Stimulated activated CD4-positive, alpha-beta T cell treated with anti-CD3 and anti-CD28 coated beads, TNF-alpha, amount 100 ng/mL, for 4 hours (primary cell): ENCODE results near the gene GOLT1B.
A peak's percentile ranks its signal among the peaks of the same experiment; 100 is the strongest.
"Not testable (repeated sequence)": the region's sequence is repeated elsewhere in the genome, so short reads cannot be mapped to it uniquely, and the experiment has no call there.

ENCODE experiments used
- DNase-seq, 3 experiments: peaks; one replicate each; pipeline ENCODE4 v3.0.0-alpha.2; 2020; ENCODE audit warnings: low read depth in 3 of 3

The GOLT1B gene, protein sequence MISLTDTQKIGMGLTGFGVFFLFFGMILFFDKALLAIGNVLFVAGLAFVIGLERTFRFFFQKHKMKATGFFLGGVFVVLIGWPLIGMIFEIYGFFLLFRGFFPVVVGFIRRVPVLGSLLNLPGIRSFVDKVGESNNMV

DNA sequence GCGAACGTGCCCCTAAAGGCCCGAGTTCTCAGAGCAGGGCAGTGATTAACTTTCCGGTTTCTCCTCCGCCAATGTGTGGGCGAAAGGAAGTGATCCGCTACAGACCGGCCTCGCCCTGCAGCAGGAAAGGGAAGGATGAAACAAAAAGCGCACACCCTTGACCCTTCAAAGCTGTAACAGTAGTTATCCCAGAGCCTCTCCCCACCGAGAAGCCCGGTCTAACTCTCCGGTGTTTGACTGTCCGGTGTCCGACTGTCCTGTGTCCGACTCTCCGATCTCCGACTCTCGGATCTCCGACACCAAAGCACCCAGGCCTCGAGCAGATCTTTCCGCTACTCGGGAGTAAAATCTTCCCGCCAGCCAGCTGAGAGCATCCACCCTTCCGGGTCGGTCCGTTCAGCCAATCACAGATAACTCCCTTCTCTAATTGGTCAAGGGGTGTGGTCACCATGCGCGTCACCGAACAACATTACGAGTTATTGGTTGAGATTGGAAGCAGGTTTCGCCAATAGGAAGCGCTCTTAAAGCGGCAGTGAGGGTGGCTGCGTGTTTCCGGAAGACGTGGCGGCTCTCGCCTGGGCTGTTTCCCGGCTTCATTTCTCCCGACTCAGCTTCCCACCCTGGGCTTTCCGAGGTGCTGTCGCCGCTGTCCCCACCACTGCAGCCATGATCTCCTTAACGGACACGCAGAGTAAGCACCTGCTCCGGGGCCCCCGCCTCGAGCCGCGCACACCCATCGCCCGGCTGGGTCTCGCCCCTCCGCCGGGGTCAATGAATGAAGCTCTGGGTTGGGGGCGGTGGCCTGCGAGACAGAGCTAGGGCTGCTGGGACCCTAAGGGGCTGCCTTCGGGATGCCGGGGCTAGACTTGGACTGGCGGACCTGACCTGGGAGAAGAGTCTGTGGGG is at the start of gene GOLT1B, which contains the start of gene RECQL:
Gene GOLT1B (plus strand): TSS at position 532 of the 906 bp plus-strand sequence. CDS start 135 bp downstream, at position 667.
Gene RECQL (minus strand): TSS at position 378 of the 906 bp plus-strand sequence. CDS start 2,065 bp downstream, outside the sequence.
- peak; percentile 57 to 84 (median 79) for DNase-seq

DNA sequence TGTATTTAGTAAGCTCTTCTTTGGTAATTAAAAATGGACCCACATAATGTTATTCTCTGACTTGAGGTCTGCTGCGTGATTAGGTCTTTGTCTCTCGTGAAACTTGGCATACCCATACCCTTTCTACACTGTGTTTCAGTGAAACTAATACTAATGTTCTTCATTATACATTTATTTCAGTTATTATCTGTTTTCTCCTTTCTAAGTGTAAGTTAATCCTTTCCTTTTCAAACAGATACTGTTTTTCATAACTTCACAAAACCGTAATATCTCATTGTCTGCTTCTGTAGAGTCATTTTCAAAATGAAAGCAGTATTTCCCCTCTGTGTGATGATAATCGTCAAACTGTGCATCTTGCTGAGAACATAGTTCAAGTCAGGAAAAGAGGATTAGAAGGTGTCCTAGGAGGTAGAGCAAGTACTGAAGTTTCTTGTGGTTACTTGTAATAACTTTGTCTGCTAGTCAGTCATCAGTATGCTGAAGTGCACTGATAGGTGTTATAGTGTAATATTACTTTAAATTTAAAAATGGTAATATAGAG is 48.2 kb upstream of the GOLT1B start:
- DNase-seq: no peak

DNA sequence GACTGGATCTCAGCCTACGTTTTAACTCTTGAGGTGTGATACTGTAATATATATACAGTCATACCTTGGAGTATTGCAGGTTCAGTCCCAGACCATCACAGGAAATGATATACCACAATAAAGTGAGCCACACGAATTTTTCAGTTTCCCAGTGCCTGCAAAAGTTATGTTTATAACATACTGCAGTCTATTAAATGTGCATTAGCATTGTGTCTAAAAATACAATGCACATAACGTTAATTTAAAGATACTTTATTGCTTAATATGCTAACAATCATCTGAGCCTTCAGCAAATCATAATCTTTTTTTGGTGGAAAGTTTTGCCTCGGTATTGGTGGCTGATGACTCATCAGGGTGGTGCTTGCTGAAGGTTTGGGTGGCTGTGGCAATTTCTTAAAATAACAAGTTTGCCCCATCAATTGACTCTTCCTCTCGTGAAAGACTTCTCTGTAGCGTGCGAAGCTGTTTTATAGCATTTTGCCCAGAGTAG is 45.3 kb upstream of the GOLT1B start:
- DNase-seq: peak in 2 of 3 experiments; percentile 2 to 29

DNA sequence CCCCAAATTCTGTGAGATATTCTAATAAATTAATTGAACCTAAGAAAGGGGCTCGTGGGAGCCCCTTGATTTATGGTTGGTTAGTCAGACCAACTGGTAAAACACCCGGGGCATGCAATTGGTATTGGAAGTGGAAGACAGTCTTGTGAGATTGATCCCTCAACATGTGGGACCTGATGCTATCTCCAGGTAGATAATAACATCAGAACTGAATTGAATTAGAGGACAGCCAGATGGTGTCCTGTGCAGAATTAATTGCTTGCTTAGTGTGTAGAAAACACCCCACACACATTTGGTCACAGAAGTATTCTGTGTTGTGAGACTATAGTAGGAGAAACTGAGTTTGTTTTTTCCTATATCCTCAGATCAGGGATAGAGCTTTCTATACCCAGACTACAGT is 42.1 kb upstream of the GOLT1B start:
- DNase-seq: no peak

DNA sequence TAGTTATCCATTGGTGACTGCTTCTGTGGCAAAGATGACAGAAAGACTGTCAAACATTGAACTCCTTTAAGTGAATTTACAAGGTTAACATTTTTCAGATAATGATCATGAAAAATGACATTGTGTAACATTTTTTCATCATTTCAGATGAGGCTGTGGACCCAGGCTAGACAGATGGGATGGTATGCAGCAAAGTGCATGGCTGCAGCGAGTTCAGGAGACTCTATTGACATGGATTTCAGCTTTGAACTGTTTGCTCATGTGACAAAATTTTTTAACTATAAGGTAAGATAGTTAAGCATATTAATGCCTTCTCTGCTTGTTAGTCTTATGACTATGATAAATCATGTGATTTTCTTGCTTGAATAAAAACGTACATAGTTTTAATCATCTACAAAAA is 34.3 kb upstream of the GOLT1B start:
- not testable (repeated sequence) for DNase-seq

DNA sequence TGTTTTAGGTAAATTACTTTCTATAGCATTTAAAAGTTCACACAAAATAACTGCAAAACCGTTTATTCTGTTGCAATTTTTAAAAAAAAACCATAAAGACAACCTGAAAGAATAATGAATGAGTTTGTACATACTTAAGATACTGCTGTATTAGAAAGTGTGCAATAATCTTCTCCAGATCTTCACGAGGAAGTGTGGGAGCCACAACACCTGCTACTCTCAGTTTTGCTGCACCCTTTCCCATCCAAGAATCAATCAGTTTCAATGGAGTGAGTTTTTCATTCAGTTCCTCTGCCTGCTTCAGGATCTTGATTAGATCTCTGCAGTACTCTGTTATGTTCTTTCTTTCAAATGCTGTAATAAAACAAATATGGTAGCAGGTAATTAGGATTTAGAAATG is 30.3 kb upstream of the GOLT1B start:
- DNase-seq: no peak

DNA sequence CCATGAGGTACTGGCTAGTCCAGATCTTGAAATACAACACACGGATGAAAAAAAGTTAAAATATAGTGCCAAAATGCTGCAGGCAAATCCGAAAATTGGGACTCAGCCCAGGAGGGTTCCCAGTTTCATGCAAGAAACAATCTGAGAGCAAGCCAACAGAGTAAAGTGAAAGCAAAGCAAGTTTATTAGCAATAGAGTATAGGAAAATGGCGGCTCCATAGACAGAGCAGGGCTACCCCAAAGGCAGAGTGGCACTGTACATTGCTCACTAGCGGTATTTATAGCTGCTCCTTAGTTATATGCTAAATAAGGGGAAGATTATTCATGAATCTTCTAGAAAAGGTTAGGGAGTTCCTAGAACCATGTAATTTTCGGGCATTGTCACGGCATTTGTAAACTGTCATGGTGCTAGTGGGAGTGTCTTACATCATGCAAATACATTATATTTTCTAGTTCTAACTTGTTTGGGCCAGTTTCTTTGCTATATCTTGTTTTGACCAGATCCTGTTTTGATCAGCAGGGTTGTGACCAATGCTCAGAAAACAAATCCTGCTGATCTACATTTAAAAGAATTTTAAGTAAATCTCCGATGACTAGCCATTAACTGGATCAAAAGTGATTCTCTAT is 29.3 kb upstream of the GOLT1B start:
- no peak for DNase-seq

DNA sequence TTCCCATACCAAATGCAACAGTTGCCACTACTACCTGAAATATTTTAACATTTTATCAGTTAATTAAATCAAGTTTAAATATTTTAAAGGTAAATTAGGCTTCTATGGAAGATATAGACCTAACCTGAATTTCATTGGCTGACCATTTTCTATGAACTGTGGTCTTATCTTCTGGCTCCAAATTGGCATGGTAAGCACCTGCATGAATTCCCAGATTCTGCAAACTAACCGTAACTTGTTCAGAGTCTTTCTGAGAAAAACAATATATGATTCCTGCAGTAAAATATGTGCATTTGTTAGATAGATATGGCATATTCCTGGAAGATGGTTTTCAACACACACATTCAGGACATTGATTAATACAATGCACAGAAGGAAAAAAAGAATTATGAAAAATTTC is 26.0 kb upstream of the GOLT1B start:
- DNase-seq: no peak

DNA sequence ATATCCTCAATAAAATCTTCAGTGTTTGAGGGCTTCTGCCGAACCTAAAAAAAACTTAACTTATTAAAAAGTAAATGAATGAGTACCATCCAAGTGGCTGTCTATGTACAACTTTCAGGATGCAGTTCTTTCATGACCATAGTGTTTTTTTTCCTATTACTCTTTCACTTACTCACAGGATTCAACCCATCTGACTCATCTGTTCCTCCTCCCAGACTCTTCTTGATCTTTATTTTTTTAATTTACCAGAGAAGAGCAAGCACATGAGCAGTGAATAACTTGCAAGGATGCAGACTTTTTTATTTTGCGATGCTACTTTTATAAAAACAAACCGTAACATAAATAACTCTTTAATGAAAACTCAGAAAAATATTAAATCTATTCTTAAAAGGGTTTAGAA is 24.6 kb upstream of the GOLT1B start:
- no peak for DNase-seq

DNA sequence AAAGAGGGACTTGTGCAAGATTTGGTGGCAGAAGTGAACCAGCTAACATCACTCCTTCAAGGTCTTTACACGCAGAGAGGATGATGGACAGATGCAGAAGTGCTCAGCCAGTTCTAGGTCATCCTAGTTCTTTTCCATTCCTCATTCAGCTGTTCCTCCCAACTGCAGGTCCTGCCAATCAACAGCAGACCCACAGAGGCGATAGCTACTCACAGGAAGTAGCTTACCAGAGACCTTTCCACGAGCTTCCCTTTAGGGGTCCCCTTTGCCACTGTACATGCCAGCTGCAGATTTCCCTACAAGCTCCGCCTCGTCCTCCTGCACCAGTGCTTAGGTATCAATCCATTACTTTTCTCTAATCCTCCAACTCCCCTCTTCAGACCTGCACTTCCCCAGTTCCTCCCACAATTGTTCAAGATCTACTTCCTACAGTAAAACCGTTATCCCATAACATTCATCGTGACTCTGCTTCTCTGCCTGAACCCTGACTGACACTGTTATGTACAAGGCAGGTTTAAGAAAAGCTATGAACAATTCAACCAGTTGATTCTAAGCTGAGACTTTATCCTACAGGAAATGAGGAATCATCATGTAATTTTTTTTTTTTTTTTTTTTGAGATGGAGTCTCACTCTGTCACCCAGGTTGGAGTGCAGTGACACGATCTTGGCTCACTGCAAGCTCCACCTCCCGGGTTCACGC is 22.7 kb upstream of the GOLT1B start:
- DNase-seq: no peak

DNA sequence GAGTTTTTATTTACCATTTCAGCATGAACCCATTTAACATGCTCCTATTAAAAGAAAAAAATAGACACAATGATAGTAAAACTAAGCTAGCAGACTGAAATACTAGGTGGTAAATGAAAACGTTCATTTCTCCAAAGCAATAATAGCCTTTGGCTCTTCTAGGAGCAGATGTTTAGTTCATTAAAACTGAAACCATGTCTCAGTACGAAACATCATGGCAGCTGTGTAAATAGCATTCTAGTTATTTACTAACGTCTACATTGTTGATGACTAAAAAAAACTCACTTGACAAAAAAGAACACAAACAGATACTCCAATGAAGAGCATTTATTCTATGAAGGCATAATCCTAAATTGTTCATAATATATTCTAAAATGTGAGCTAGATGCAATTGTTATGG is 18.1 kb upstream of the GOLT1B start:
- DNase-seq: no peak

DNA sequence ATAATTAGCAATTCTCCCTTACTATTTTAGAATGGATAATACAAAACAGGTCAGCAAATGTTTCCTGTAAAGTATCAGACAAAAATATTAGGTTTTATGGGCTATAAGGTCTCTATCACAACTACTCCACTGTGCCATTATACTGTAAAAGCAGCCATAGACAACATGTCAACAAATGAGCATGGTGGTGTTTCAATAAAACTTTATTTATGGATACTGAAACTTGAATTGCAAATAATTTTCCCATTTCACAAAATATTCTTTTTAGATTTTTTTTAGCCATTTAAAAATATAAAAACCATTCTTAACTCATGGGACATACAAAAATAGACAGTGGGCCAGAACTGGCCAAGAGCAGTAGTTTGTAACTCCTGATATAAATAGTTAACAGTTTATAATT is 15.6 kb upstream of the GOLT1B start:
- no peak for DNase-seq

DNA sequence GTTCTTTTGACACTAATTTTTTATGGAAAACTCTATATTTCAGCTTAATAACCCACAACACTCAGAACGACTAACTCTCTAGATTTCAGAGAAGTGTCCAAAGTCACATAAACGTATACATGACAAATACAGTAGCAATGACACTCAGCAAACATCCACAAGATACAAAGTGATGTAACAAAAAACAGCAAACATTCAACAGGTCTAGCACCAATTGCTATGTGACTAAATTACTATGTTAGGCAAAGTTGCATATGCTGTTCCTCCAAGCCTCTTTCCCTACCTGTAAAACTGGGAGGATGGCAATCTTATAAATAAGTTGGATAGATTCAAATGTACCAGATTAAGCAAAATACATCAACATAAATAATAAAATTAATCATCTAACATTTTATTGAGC is 1.8 kb upstream of the GOLT1B start:
- DNase-seq: no peak

DNA sequence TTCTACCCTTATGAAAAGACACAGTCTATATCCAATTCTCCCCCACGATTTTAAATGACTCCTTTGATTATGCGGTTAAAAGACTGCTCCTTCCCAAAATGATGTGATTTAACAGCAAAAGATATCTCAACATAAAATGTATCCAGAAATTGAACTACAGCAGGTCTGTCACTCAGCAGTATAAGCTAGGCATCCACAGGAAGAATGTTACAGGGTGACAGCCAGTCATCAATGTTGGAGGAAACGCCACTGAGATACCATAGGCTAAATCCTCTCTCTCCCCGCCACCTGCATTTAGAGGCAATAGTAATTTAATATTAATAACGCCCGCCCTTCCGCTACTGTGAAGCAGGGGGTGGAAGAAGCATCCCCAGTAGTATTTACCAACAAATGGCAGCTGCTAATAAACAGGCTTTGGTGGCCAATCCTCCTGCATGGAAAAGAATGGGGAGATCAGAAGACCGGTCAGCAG is 767 bp upstream of the GOLT1B start:
- no peak for DNase-seq

DNA sequence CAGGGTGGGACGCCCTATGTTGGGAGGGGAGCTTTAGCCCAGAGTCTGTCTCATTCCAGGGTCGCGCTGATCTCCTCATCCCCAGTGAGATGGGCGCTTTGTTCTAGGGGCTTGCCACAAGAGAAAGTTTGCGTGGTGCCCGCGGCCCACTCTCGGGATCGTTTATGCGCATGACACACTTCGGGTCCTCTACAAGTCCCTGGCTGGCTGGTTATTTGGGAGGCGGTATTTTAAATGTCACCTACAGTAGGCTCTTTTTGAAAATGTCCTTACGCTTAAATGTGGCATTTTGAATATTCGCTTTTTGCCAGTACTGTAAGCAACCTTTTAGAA is 541 bp downstream of the GOLT1B start:
- DNase-seq: peak in 1 of 3 experiments; percentile 6

DNA sequence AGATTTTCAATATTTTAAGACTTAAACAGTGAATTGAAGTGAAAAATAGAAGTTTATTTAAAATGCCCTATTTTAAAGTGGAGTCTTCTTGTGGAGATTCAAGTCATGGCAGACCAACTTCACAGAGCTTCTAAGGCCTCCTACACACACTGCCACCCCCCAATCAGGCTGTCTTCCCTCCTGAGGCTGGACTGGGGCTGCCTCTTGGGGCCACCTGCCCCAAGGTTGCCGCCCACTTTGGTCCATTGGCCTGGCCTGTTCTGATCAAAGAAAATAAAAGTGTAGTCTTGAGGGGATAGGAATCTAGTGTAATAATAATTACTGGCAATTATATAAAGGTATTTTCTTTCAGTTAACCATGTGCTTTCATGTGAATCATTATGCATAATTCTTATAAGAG is 1.3 kb downstream of the GOLT1B start:
- DNase-seq: no peak

DNA sequence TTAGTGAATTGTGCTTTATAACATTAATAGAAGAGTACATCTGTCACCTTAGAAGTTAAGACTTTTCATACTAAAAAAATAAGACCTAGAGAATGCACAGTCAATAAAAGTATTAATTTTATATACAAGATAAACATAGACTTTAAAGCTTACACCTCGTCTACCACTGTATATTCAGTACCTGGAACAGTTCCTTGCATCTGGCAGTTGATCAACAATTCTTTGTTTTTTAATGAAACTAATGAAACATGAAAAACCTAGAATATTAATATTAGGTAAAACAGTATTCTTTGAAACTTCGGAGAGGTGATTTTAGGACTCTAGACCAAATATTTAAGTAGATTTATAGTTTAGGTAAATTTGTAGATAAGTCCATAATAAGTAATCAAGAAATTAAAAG is 4.3 kb downstream of the GOLT1B start:
- DNase-seq: no peak

DNA sequence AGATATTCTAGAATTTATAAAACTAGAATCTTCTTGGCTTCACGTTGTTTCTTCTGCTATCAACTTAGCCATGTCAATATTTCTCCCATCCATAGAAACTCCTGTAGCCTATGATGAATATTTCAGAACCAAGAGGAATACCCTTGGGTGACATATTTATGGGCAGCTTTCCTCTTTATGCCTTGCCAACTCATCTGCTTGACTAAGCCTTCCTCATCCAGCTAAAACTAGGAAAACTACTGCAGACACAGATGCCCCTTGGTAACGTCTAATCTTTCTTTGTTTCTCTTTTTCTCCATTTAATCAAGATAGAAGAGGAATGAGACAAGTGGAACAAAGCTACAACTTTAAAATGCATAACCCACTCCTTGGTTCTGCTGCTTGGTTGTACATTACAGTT is 6.3 kb downstream of the GOLT1B start:
- DNase-seq: no peak

DNA sequence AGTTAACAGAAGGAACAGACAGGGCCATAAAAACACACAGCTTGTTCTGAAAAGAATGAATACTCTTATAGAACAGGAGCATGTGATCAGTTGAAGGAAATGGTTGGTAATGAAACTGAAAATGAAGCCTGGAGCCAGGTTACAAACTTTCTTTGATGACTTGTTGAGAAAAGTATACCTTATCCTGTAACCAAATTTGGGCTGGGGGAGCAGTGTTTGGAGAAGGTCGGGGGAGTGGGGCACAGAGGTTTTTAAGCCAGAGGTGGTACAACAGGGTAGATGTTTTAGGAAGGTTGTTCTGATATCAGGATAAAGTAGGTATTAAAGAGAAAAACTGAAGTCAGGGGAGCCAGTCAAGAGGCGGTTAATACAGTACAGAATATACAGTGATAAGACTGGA is 8.2 kb downstream of the GOLT1B start:
- DNase-seq: no peak

DNA sequence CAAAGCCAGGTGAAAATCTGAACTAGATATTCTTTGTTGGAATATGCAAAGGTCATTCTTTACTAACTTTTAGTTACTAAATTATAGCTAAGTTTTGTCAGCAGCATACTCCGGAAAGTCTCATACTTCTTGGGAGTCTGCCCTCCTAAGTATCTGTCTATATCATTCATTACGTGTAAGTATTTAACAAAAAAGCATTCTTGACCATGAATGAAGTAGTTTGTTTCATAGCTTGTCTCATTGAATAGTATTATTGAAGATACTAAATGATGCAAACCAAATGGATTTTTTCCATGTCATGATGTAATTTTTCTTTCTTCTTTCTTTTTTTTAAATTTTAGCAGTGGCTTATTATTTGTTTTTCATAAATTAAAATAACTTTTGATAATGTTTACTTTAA is 14.7 kb downstream of the GOLT1B start:
- no peak for DNase-seq

DNA sequence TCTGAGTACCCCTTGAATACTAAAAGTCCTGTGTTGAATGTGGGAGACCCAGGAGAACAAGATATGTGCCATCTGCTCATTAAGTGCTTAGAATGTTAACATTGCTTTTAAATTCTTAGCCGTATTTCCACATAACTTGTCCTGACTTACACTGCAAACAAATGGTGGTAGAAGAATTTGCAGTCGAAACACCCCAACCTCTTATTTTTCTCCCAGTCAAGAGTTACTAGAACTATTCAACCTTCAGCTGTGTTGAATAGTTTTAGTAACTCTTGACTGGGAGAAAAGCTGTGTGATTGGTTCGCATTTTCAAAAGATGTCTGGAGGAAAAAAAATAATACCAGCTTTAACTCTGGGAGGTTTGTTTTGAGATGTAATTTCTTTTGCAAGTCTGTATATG is 16.9 kb downstream of the GOLT1B start:
- DNase-seq: no peak

DNA sequence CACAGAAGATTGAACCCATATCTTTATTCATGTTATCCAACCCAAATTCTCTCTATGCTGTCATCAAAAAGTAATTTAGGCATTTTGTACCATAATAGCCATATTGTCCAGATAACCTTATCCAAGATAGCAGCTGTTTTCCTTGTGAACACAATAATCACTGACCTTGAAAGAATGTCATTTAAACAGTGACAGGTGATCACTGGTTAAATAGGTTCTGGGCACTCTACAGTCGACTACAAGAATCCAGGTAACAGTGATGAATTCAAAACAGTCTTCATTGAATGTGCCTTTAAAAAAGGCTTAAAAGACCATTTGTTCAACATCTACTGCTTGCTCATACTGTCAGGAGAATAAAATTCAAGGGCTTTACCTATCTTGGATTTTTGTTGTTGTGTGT is 20.0 kb downstream of the GOLT1B start:
- DNase-seq: no peak
